Neural cell (in vitro differentiated cells): ENCODE results near the gene INO80.

ENCODE experiments used
- EP300 ChIP-seq: fragments of 450-650 bp; conservative IDR thresholded peaks from 2 replicates; pipeline ENCODE4 v1.6.1; 2014; ENCODE audit warnings: antibody characterized with exemption, mild to moderate bottlenecking, moderate library complexity; ENCODE audit not compliant: poor library complexity, severe bottlenecking
- EZH2 ChIP-seq: fragments of 200-600, 300-800 bp; shearing (Covaris generic), sonication (generic); IDR thresholded peaks from 2 replicates; pipeline ENCODE4 v1.6.1; 2014; ENCODE audit warnings: antibody characterized with exemption, low read length, borderline replicate concordance, mild to moderate bottlenecking; ENCODE audit not compliant: insufficient read depth, poor library complexity, severe bottlenecking
- MXI1 ChIP-seq: fragments of 450-650 bp; conservative IDR thresholded peaks from 2 replicates; pipeline ENCODE4 v1.6.1; 2014; ENCODE audit warnings: antibody characterized with exemption, mild to moderate bottlenecking; ENCODE audit not compliant: poor library complexity, severe bottlenecking
- TAF1 ChIP-seq: IDR thresholded peaks from 2 replicates; pipeline ENCODE4 v1.6.1; 2012; ENCODE audit warnings: low read depth
- TF ChIP-seq, protein P1 (sequence below): fragments of 450-650 bp; IDR thresholded peaks from 2 replicates; pipeline ENCODE4 v1.5.1; 2014; ENCODE audit warnings: antibody characterized with exemption, mild to moderate bottlenecking, moderate library complexity; ENCODE audit not compliant: poor library complexity, severe bottlenecking
- TF ChIP-seq, protein P2 (sequence below): IDR thresholded peaks from 2 replicates; pipeline ENCODE4 v1.6.1; 2012; ENCODE audit warnings: borderline replicate concordance

DNA sequence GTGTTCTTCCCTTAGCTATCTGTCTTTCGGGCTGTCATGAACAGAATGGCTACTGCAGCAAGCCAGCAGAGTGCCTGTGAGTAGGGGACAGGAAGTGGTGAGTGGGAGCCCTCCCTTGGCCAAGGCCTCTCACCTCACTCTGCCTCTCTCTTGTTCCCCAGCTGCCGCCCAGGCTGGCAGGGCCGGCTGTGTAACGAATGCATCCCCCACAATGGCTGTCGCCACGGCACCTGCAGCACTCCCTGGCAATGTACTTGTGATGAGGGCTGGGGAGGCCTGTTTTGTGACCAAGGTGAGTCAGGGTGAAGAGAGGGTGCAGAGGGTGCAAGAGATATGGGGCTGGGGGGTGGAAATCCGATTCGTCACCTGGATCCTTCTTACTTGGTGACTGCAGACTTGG, 183.9 kb downstream of the INO80 start:
- no peak for TF ChIP-seq EP300
- TF ChIP-seq, protein P1, sequence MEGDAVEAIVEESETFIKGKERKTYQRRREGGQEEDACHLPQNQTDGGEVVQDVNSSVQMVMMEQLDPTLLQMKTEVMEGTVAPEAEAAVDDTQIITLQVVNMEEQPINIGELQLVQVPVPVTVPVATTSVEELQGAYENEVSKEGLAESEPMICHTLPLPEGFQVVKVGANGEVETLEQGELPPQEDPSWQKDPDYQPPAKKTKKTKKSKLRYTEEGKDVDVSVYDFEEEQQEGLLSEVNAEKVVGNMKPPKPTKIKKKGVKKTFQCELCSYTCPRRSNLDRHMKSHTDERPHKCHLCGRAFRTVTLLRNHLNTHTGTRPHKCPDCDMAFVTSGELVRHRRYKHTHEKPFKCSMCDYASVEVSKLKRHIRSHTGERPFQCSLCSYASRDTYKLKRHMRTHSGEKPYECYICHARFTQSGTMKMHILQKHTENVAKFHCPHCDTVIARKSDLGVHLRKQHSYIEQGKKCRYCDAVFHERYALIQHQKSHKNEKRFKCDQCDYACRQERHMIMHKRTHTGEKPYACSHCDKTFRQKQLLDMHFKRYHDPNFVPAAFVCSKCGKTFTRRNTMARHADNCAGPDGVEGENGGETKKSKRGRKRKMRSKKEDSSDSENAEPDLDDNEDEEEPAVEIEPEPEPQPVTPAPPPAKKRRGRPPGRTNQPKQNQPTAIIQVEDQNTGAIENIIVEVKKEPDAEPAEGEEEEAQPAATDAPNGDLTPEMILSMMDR, result no peak
- TF ChIP-seq EZH2, result no peak
- TF ChIP-seq, protein P2, sequence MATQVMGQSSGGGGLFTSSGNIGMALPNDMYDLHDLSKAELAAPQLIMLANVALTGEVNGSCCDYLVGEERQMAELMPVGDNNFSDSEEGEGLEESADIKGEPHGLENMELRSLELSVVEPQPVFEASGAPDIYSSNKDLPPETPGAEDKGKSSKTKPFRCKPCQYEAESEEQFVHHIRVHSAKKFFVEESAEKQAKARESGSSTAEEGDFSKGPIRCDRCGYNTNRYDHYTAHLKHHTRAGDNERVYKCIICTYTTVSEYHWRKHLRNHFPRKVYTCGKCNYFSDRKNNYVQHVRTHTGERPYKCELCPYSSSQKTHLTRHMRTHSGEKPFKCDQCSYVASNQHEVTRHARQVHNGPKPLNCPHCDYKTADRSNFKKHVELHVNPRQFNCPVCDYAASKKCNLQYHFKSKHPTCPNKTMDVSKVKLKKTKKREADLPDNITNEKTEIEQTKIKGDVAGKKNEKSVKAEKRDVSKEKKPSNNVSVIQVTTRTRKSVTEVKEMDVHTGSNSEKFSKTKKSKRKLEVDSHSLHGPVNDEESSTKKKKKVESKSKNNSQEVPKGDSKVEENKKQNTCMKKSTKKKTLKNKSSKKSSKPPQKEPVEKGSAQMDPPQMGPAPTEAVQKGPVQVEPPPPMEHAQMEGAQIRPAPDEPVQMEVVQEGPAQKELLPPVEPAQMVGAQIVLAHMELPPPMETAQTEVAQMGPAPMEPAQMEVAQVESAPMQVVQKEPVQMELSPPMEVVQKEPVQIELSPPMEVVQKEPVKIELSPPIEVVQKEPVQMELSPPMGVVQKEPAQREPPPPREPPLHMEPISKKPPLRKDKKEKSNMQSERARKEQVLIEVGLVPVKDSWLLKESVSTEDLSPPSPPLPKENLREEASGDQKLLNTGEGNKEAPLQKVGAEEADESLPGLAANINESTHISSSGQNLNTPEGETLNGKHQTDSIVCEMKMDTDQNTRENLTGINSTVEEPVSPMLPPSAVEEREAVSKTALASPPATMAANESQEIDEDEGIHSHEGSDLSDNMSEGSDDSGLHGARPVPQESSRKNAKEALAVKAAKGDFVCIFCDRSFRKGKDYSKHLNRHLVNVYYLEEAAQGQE, result no peak
- no peak for TF ChIP-seq TAF1
- TF ChIP-seq MXI1, result no peak
